ENCODE results near the gene COL25A1. TPM values are rescaled to one million over a fixed set of nuclear protein-coding genes. Genes with fewer than 3 reads are reported as not detected.

COL25A1 gene
- polyA plus RNA-seq, 3 donors from 2014 or later, result not detected

- no peak overlapping the region for H3K4me3 Mint-ChIP-seq
- peaks cover 0 to 2% of the 10 kb centered on the region in 2 donors for H3K4me1 Mint-ChIP-seq
- H3K9me3 Mint-ChIP-seq, result peaks cover 0 to 4% (median 0%) of the 10 kb centered on the region in 6 donors
- DNase-seq, result no peak
- H3K27ac Mint-ChIP-seq, result no peak overlapping the region
- H3K27me3 Mint-ChIP-seq (ENCODE audit: low read depth in 3 of 3), result peaks cover 0 to 10% (median 9%) of the 10 kb centered on the region in 3 donors
- H3K36me3 Mint-ChIP-seq, result no peaks in the 10 kb centered on the region
These were observed 27.3 kb downstream of the COL25A1 start for GRCh38 chr4:109275066-109275745.

GRCh38 chr4:109266891-109267290, 35.6 kb downstream of the COL25A1 start:
- H3K36me3 Mint-ChIP-seq, result no peaks in the 10 kb centered on the region
- H3K9me3 Mint-ChIP-seq, result peaks cover 0 to 3% (median 0%) of the 10 kb centered on the region in 6 donors
- H3K27ac Mint-ChIP-seq, result no peak overlapping the region
- peaks cover 0 to 12% (median 3%) of the 10 kb centered on the region in 3 donors for H3K27me3 Mint-ChIP-seq (ENCODE audit: low read depth in 3 of 3)
- no peak overlapping the region for H3K4me3 Mint-ChIP-seq
- DNase-seq, result no peak
- no peaks in the 10 kb centered on the region for H3K4me1 Mint-ChIP-seq

- H3K27me3 Mint-ChIP-seq (ENCODE audit: low read depth in 3 of 3), result peaks cover 0 to 14% (median 3%) of the 10 kb centered on the region in 3 donors
- peaks cover 0 to 3% (median 0%) of the 10 kb centered on the region in 6 donors for H3K9me3 Mint-ChIP-seq
These were observed 36.2 kb downstream of the COL25A1 start for GRCh38 chr4:109266236-109266635.

GRCh38 chr4:109263721-109264120, 38.7 kb downstream of the COL25A1 start:
- Mint-ChIP-seq H3K9me3 (no peaks in the 10 kb centered on the region), H3K27ac (no peak overlapping the region), H3K4me1 (no peaks in the 10 kb centered on the region), H3K4me3 (no peak overlapping the region), H3K27me3 (ENCODE audit: low read depth in 3 of 3) (peaks cover 0 to 19% (median 3%) of the 10 kb centered on the region in 3 donors), H3K36me3 (no peaks in the 10 kb centered on the region)
- DNase-seq, result no peak

More at GRCh38 chr4:109266236-109266635, 36.2 kb downstream of the COL25A1 start:
- Mint-ChIP-seq H3K36me3 (no peaks in the 10 kb centered on the region), H3K4me3 (no peak overlapping the region), H3K4me1 (no peaks in the 10 kb centered on the region), H3K27ac (no peak overlapping the region)
- DNase-seq, result no peak

GRCh38 chr4:109256818-109257217, 45.6 kb downstream of the COL25A1 start:
- no peak overlapping the region for H3K27ac Mint-ChIP-seq
- DNase-seq, result no peak
- H3K27me3 Mint-ChIP-seq (ENCODE audit: low read depth in 3 of 3), result peaks cover 1 to 11% (median 1%) of the 10 kb centered on the region in 3 donors
- no peaks in the 10 kb centered on the region for H3K4me1 Mint-ChIP-seq
- H3K9me3 Mint-ChIP-seq, result no peaks in the 10 kb centered on the region
- no peak overlapping the region for H3K4me3 Mint-ChIP-seq
- H3K36me3 Mint-ChIP-seq, result no peaks in the 10 kb centered on the region

GRCh38 chr4:109254845-109255244, 47.6 kb downstream of the COL25A1 start:
- H3K36me3 Mint-ChIP-seq, result no peaks in the 10 kb centered on the region
- no peaks in the 10 kb centered on the region for H3K9me3 Mint-ChIP-seq
- H3K4me1 Mint-ChIP-seq, result no peaks in the 10 kb centered on the region

GRCh38 chr4:109251396-109251795, 51.1 kb downstream of the COL25A1 start:
- Mint-ChIP-seq H3K4me3 (no peak overlapping the region), H3K27me3 (ENCODE audit: low read depth in 3 of 3) (peaks cover 0 to 6% (median 1%) of the 10 kb centered on the region in 3 donors), H3K27ac (no peak overlapping the region), H3K4me1 (no peaks in the 10 kb centered on the region), H3K9me3 (no peaks in the 10 kb centered on the region), H3K36me3 (no peaks in the 10 kb centered on the region)
- DNase-seq, result no peak

More at GRCh38 chr4:109254845-109255244, 47.6 kb downstream of the COL25A1 start:
- Mint-ChIP-seq H3K27me3 (ENCODE audit: low read depth in 3 of 3) (peaks cover 1 to 11% (median 1%) of the 10 kb centered on the region in 3 donors), H3K27ac (no peak overlapping the region), H3K4me3 (no peak overlapping the region)
- no peak for DNase-seq

- Mint-ChIP-seq H3K36me3 (no peaks in the 10 kb centered on the region), H3K9me3 (no peaks in the 10 kb centered on the region), H3K4me3 (no peak overlapping the region), H3K27me3 (ENCODE audit: low read depth in 3 of 3) (peaks cover 0 to 2% (median 1%) of the 10 kb centered on the region in 3 donors), H3K27ac (no peak overlapping the region), H3K4me1 (no peaks in the 10 kb centered on the region)
- DNase-seq, result no peak
These were observed 54.0 kb downstream of the COL25A1 start for GRCh38 chr4:109248322-109248900.

GRCh38 chr4:109243871-109244270, 58.6 kb downstream of the COL25A1 start:
- Mint-ChIP-seq H3K27me3 (ENCODE audit: low read depth in 3 of 3) (peaks cover 0 to 2% (median 2%) of the 10 kb centered on the region in 3 donors), H3K9me3 (peaks cover 0 to 6% (median 0%) of the 10 kb centered on the region in 6 donors), H3K4me1 (no peaks in the 10 kb centered on the region), H3K27ac (no peak overlapping the region), H3K4me3 (no peak overlapping the region), H3K36me3 (no peaks in the 10 kb centered on the region)
- no peak for DNase-seq

- Mint-ChIP-seq H3K4me1 (no peaks in the 10 kb centered on the region), H3K36me3 (no peaks in the 10 kb centered on the region), H3K27me3 (ENCODE audit: low read depth in 3 of 3) (peaks cover 2 to 4% (median 3%) of the 10 kb centered on the region in 3 donors), H3K27ac (no peak overlapping the region), H3K4me3 (no peak overlapping the region), H3K9me3 (peaks cover 0 to 11% (median 2%) of the 10 kb centered on the region in 6 donors)
- DNase-seq, result no peak
These were observed 63.7 kb downstream of the COL25A1 start for GRCh38 chr4:109238746-109239145.

- Mint-ChIP-seq H3K9me3 (peaks cover 0 to 8% (median 2%) of the 10 kb centered on the region in 6 donors), H3K4me3 (no peak overlapping the region), H3K36me3 (no peaks in the 10 kb centered on the region), H3K4me1 (no peaks in the 10 kb centered on the region), H3K27ac (no peak overlapping the region), H3K27me3 (ENCODE audit: low read depth in 3 of 3) (peaks cover 0 to 6% (median 3%) of the 10 kb centered on the region in 3 donors)
- no peak for DNase-seq
These were observed 66.8 kb downstream of the COL25A1 start for GRCh38 chr4:109235683-109236082.

GRCh38 chr4:109234596-109234995, 67.9 kb downstream of the COL25A1 start:
- peaks cover 0 to 4% (median 2%) of the 10 kb centered on the region in 6 donors for H3K9me3 Mint-ChIP-seq
- no peak overlapping the region for H3K4me3 Mint-ChIP-seq
- DNase-seq, result no peak
- no peak overlapping the region for H3K27ac Mint-ChIP-seq
- H3K4me1 Mint-ChIP-seq, result no peaks in the 10 kb centered on the region
- peaks cover 3 to 8% (median 5%) of the 10 kb centered on the region in 3 donors for H3K27me3 Mint-ChIP-seq (ENCODE audit: low read depth in 3 of 3)
- no peaks in the 10 kb centered on the region for H3K36me3 Mint-ChIP-seq

GRCh38 chr4:109233570-109233969, 68.9 kb downstream of the COL25A1 start:
- H3K4me1 Mint-ChIP-seq, result no peaks in the 10 kb centered on the region
- peaks cover 0 to 4% (median 2%) of the 10 kb centered on the region in 6 donors for H3K9me3 Mint-ChIP-seq
- no peak overlapping the region for H3K27ac Mint-ChIP-seq
- DNase-seq, result no peak
- peaks cover 2 to 13% (median 5%) of the 10 kb centered on the region in 3 donors for H3K27me3 Mint-ChIP-seq (ENCODE audit: low read depth in 3 of 3)
- H3K36me3 Mint-ChIP-seq, result no peaks in the 10 kb centered on the region
- H3K4me3 Mint-ChIP-seq, result no peak overlapping the region

GRCh38 chr4:109232681-109233080, 69.8 kb downstream of the COL25A1 start:
- DNase-seq, result no peak
- H3K27me3 Mint-ChIP-seq (ENCODE audit: low read depth in 3 of 3), result peaks cover 0 to 10% (median 5%) of the 10 kb centered on the region in 3 donors
- no peak overlapping the region for H3K4me3 Mint-ChIP-seq
- H3K36me3 Mint-ChIP-seq, result no peaks in the 10 kb centered on the region
- H3K27ac Mint-ChIP-seq, result no peak overlapping the region
- no peaks in the 10 kb centered on the region for H3K4me1 Mint-ChIP-seq
- H3K9me3 Mint-ChIP-seq, result peaks cover 0 to 4% (median 2%) of the 10 kb centered on the region in 6 donors
